Fibroblast of villous mesenchyme (primary cell): Measurements from ENCODE around the gene AP5B1. TPM values are rescaled to one million over a fixed set of nuclear protein-coding genes. Genes with fewer than 3 reads are reported as not detected.

Experiments
- DNase-seq: peaks from one replicate; pipeline ENCODE4 v3.0.0-alpha.2; 2010; ENCODE audit warnings: low read depth
- H3K4me3 ChIP-seq: 2 replicates; pipeline ENCODE4 v1.5.1; 2011; ENCODE audit warnings: low read depth, mild to moderate bottlenecking, low read length
- CTCF ChIP-seq: IDR thresholded peaks from 2 replicates; pipeline ENCODE4 v1.5.1; 2012; ENCODE audit warnings: low read depth, mild to moderate bottlenecking, low read length; ENCODE audit not compliant: insufficient read depth
- total RNA-seq: library from RNA; depleted of rRNA; stranded (reverse); fragments of >200 nt; gene quantifications from 2 replicates; pipeline ENCODE4 v1.2.3, GENCODE V29; 2012

AP5B1 gene
- total RNA-seq, 1 donor, result 13.8 TPM

DNA sequence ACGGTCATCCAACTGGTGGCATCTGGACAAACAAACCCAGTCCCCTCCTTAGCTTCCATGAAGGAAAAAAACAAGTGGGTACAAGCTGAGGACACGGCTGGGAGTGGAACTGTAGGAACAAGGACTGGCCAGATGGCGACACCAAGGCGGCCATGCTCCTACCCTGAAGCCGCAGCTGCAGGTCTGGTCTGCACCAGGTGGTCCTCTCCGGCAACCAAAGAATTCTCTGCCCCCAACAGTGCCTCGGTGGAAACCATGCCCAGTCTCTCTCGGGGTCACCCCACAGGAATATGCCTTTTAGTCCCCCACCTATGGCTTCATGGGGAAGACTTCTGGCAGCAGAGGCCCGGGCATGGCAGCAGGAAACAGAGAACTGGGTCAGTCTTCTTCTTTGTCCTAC is 28.7 kb upstream of the AP5B1 start:
- no peak for TF ChIP-seq CTCF
- DNase-seq, result no peak
- no peak overlapping the region for H3K4me3 ChIP-seq

DNA sequence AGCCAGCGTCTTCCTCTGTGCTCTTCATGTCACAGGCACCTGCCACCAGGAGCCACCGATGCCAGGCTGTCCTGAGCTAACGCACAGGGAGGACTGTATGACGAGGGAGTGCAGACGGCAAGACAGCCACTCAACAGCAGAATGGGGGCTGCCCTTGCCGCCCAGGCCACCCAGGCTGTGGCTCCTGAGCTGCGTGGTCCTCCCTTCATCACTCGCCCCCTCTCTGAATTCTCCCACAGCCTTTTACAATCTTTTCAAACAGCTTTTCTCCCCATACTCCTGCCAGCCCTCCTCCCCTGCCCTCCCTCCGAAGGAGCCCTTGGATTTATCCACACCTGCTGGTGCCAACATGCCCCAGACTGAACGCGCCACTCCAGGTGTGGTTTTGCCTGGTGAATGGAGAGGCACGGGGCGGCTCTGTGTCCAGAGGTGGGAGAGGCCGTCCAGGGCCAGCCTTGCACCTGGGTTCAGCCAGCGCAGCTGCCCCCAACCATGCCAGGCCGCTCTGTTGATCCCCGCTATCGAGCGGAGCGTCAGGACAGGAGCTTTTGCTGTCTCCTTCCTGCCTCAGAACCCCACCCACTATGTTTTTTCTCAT is 28.1 kb upstream of the AP5B1 start:
- no peak overlapping the region for H3K4me3 ChIP-seq
- no peak for TF ChIP-seq CTCF
- no peak for DNase-seq

DNA sequence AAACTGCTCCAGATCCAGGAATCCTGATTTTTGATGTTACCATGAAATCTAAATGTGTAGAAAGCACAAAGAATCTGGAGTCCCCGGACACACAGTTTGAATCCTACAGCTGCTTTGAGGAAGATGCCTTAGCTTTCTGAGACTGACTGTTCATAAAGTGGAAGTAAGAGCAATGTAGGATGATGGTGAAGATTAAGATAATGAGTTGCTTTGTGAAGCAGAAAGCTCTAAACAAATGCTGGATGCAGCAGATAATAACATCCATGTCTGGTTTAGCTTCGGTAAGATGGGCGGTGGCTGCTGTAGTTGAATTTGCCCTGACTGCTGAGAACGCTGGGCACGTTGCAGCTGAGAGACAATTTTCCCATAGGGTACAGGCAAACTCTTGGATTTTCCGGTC is 26.2 kb upstream of the AP5B1 start:
- no peak overlapping the region for H3K4me3 ChIP-seq
- DNase-seq, result no peak
- TF ChIP-seq CTCF, result no peak

GRCh38 chr11:65803797-65804492 is 23.2 kb upstream of the AP5B1 start:
- H3K4me3 ChIP-seq, result no peak overlapping the region

GRCh38 chr11:65802841-65803240 is 22.1 kb upstream of the AP5B1 start:
- TF ChIP-seq CTCF, result no peak
- no peak overlapping the region for H3K4me3 ChIP-seq
- DNase-seq, result no peak

More at GRCh38 chr11:65803797-65804492, 23.2 kb upstream of the AP5B1 start:
- no peak for TF ChIP-seq CTCF
- DNase-seq, result no peak

GRCh38 chr11:65801153-65801987 is 20.6 kb upstream of the AP5B1 start:
- DNase-seq, result no peak
- no peak overlapping the region for H3K4me3 ChIP-seq
- TF ChIP-seq CTCF, result no peak
